ENCODE results near the gene PDX1.
"Not testable (repeated sequence)": the region's sequence is repeated elsewhere in the genome, so short reads cannot be mapped to it uniquely, and the experiment has no call there.

The PDX1 gene

GRCh38 chr13:27959976-27960361 is 40.2 kb downstream of the PDX1 start:
- peaks cover 86% of the 10 kb centered on the region for H3K27me3 Mint-ChIP-seq (ENCODE audit: low read depth)
- peak overlapping the region; percentile 71 for H3K4me3 Mint-ChIP-seq
- H3K9me3 Mint-ChIP-seq, result no peaks in the 10 kb centered on the region
- H3K4me1 Mint-ChIP-seq (ENCODE audit: low read depth), result peaks cover 3% of the 10 kb centered on the region
- no peaks in the 10 kb centered on the region for H3K36me3 Mint-ChIP-seq (ENCODE audit: low read depth)
- H3K27ac Mint-ChIP-seq, result no peak overlapping the region
- DNase-seq (ENCODE audit: low spot score), result no peak

- no peaks in the 10 kb centered on the region for H3K9me3 Mint-ChIP-seq
- H3K27ac Mint-ChIP-seq, result no peak overlapping the region
- peaks cover 3% of the 10 kb centered on the region for H3K4me1 Mint-ChIP-seq (ENCODE audit: low read depth)
- H3K4me3 Mint-ChIP-seq, result peak overlapping the region; percentile 71
- no peaks in the 10 kb centered on the region for H3K36me3 Mint-ChIP-seq (ENCODE audit: low read depth)
- peak; percentile 13 for DNase-seq (ENCODE audit: low spot score)
- peaks cover 86% of the 10 kb centered on the region for H3K27me3 Mint-ChIP-seq (ENCODE audit: low read depth)
Measured at GRCh38 chr13:27960362-27961226, 40.8 kb downstream of the PDX1 start.

- no peak for DNase-seq (ENCODE audit: low spot score)
- H3K9me3 Mint-ChIP-seq, result no peaks in the 10 kb centered on the region
- H3K4me1 Mint-ChIP-seq (ENCODE audit: low read depth), result peaks cover 3% of the 10 kb centered on the region
- no peaks in the 10 kb centered on the region for H3K36me3 Mint-ChIP-seq (ENCODE audit: low read depth)
- H3K27ac Mint-ChIP-seq, result no peak overlapping the region
- H3K4me3 Mint-ChIP-seq, result no peak overlapping the region
- H3K27me3 Mint-ChIP-seq (ENCODE audit: low read depth), result peaks cover 86% of the 10 kb centered on the region
Measured at GRCh38 chr13:27961227-27962085, 41.7 kb downstream of the PDX1 start.

- Mint-ChIP-seq H3K9me3 (no peaks in the 10 kb centered on the region), H3K36me3 (ENCODE audit: low read depth) (no peaks in the 10 kb centered on the region), H3K27me3 (ENCODE audit: low read depth) (peaks cover 87% of the 10 kb centered on the region), H3K27ac (no peak overlapping the region), H3K4me1 (ENCODE audit: low read depth) (peaks cover 3% of the 10 kb centered on the region), H3K4me3 (no peak overlapping the region)
- no peak for DNase-seq (ENCODE audit: low spot score)
Measured at GRCh38 chr13:27962128-27962841, 42.5 kb downstream of the PDX1 start.

- Mint-ChIP-seq H3K27ac (no peak overlapping the region), H3K36me3 (ENCODE audit: low read depth) (no peaks in the 10 kb centered on the region), H3K9me3 (no peaks in the 10 kb centered on the region), H3K27me3 (ENCODE audit: low read depth) (peaks cover 87% of the 10 kb centered on the region), H3K4me1 (ENCODE audit: low read depth) (peaks cover 4% of the 10 kb centered on the region), H3K4me3 (no peak overlapping the region)
- DNase-seq (ENCODE audit: low spot score), result no peak
Measured at GRCh38 chr13:27962982-27963381, 43.2 kb downstream of the PDX1 start.

- no peak overlapping the region for H3K4me3 Mint-ChIP-seq
- H3K9me3 Mint-ChIP-seq, result no peaks in the 10 kb centered on the region
- peaks cover 83% of the 10 kb centered on the region for H3K27me3 Mint-ChIP-seq (ENCODE audit: low read depth)
- no peak for DNase-seq (ENCODE audit: low spot score)
- H3K36me3 Mint-ChIP-seq (ENCODE audit: low read depth), result no peaks in the 10 kb centered on the region
- H3K4me1 Mint-ChIP-seq (ENCODE audit: low read depth), result peaks cover 5% of the 10 kb centered on the region
- H3K27ac Mint-ChIP-seq, result no peak overlapping the region
Measured at GRCh38 chr13:27963491-27963890, 43.7 kb downstream of the PDX1 start.

GRCh38 chr13:27964206-27964605 is 44.4 kb downstream of the PDX1 start:
- not testable (repeated sequence) for H3K27ac Mint-ChIP-seq; H3K36me3 Mint-ChIP-seq (ENCODE audit: low read depth)

GRCh38 chr13:27964741-27965323 is 45.0 kb downstream of the PDX1 start:
- peaks cover 2% of the 10 kb centered on the region for H3K36me3 Mint-ChIP-seq (ENCODE audit: low read depth)
- H3K9me3 Mint-ChIP-seq, result no peaks in the 10 kb centered on the region
- H3K27ac Mint-ChIP-seq, result no peak overlapping the region
- peaks cover 5% of the 10 kb centered on the region for H3K4me1 Mint-ChIP-seq (ENCODE audit: low read depth)
- H3K4me3 Mint-ChIP-seq, result no peak overlapping the region
- H3K27me3 Mint-ChIP-seq (ENCODE audit: low read depth), result peaks cover 79% of the 10 kb centered on the region
- no peak for DNase-seq (ENCODE audit: low spot score)

More at GRCh38 chr13:27964206-27964605, 44.4 kb downstream of the PDX1 start:
- not testable (repeated sequence) for H3K4me3 Mint-ChIP-seq; H3K9me3 Mint-ChIP-seq; DNase-seq (ENCODE audit: low spot score); H3K4me1 Mint-ChIP-seq (ENCODE audit: low read depth)
- peaks cover 79% of the 10 kb centered on the region for H3K27me3 Mint-ChIP-seq (ENCODE audit: low read depth)

GRCh38 chr13:27965343-27965739 is 45.5 kb downstream of the PDX1 start:
- DNase-seq (ENCODE audit: low spot score), result no peak
- Mint-ChIP-seq H3K27me3 (ENCODE audit: low read depth) (peaks cover 79% of the 10 kb centered on the region), H3K36me3 (ENCODE audit: low read depth) (peaks cover 2% of the 10 kb centered on the region), H3K4me3 (no peak overlapping the region), H3K9me3 (no peaks in the 10 kb centered on the region), H3K27ac (no peak overlapping the region), H3K4me1 (ENCODE audit: low read depth) (peaks cover 1% of the 10 kb centered on the region)

- no peak overlapping the region for H3K27ac Mint-ChIP-seq
- H3K36me3 Mint-ChIP-seq (ENCODE audit: low read depth), result peaks cover 2% of the 10 kb centered on the region
- H3K4me1 Mint-ChIP-seq (ENCODE audit: low read depth), result peaks cover 1% of the 10 kb centered on the region
Measured at GRCh38 chr13:27965740-27966640, 46.2 kb downstream of the PDX1 start.

GRCh38 chr13:27966641-27967202 is 46.9 kb downstream of the PDX1 start:
- Mint-ChIP-seq H3K4me3 (no peak overlapping the region), H3K27me3 (ENCODE audit: low read depth) (peaks cover 80% of the 10 kb centered on the region), H3K9me3 (no peaks in the 10 kb centered on the region), H3K27ac (no peak overlapping the region), H3K4me1 (ENCODE audit: low read depth) (peaks cover 1% of the 10 kb centered on the region), H3K36me3 (ENCODE audit: low read depth) (peaks cover 2% of the 10 kb centered on the region)
- no peak for DNase-seq (ENCODE audit: low spot score)

More at GRCh38 chr13:27965740-27966640, 46.2 kb downstream of the PDX1 start:
- no peaks in the 10 kb centered on the region for H3K9me3 Mint-ChIP-seq
- peaks cover 80% of the 10 kb centered on the region for H3K27me3 Mint-ChIP-seq (ENCODE audit: low read depth)
- no peak for DNase-seq (ENCODE audit: low spot score)
- H3K4me3 Mint-ChIP-seq, result no peak overlapping the region

- no peak overlapping the region for H3K4me3 Mint-ChIP-seq
- no peaks in the 10 kb centered on the region for H3K9me3 Mint-ChIP-seq
- DNase-seq (ENCODE audit: low spot score), result no peak
- peaks cover 79% of the 10 kb centered on the region for H3K27me3 Mint-ChIP-seq (ENCODE audit: low read depth)
- peaks cover 2% of the 10 kb centered on the region for H3K36me3 Mint-ChIP-seq (ENCODE audit: low read depth)
- peaks cover 1% of the 10 kb centered on the region for H3K4me1 Mint-ChIP-seq (ENCODE audit: low read depth)
- H3K27ac Mint-ChIP-seq, result peak overlapping the region; percentile 52
Measured at GRCh38 chr13:27967203-27967735, 47.5 kb downstream of the PDX1 start.

Measured in T-helper 2 cell treated with Interferon-gamma antibody and Interleukin-4, amounts not matched to agents 5 μg/mL and 100 μg/mL, for 36 hours (primary cell).